HT1080 (cell line): ENCODE measurements around the gene GAA. TPM values are rescaled to one million over a fixed set of nuclear protein-coding genes. Genes with fewer than 3 reads are reported as not detected.

Experiments used
- DNase-seq: peaks from one replicate; pipeline ENCODE4 v3.0.0-alpha.2; 2015; ENCODE audit warnings: low read depth
- total RNA-seq: library from RNA; depleted of rRNA; stranded (reverse); fragments of >200 nt; shearing (Covaris generic); gene quantifications from 2 replicates; pipeline ENCODE4 v1.2.3, GENCODE V29; 2014

The GAA gene
- total RNA-seq, 1 experiment from 2014 or later, result 10.0 TPM

- DNase-seq, result no peak
Measured at GRCh38 chr17:80116276-80116920, 15.0 kb downstream of the GAA start.

GRCh38 chr17:80116921-80117380 is 15.6 kb downstream of the GAA start:
- DNase-seq, result no peak

- no peak for DNase-seq
Measured at GRCh38 chr17:80117491-80118401, 16.4 kb downstream of the GAA start.

GRCh38 chr17:80118601-80119270 is 17.4 kb downstream of the GAA start:
- no peak for DNase-seq

- no peak for DNase-seq
Measured at GRCh38 chr17:80119271-80119791, 17.9 kb downstream of the GAA start.

- no peak for DNase-seq
Measured at GRCh38 chr17:80119839-80120238, 18.5 kb downstream of the GAA start.

- no peak for DNase-seq
Measured at GRCh38 chr17:80122026-80122575, 20.7 kb downstream of the GAA start.

- DNase-seq, result no peak
Measured at GRCh38 chr17:80122926-80123505, 21.6 kb downstream of the GAA start.

GRCh38 chr17:80123791-80124190 is 22.4 kb downstream of the GAA start:
- DNase-seq, result no peak

- no peak for DNase-seq
Measured at GRCh38 chr17:80124351-80124981, 23.1 kb downstream of the GAA start.

GRCh38 chr17:80125656-80126448 is 24.5 kb downstream of the GAA start:
- no peak for DNase-seq

GRCh38 chr17:80126449-80126715 is 25.0 kb downstream of the GAA start:
- DNase-seq, result no peak

GRCh38 chr17:80129006-80129565 is 27.7 kb downstream of the GAA start:
- DNase-seq, result no peak

GRCh38 chr17:80130992-80131391 is 29.6 kb downstream of the GAA start:
- DNase-seq, result no peak

GRCh38 chr17:80132906-80133625 is 31.7 kb downstream of the GAA start:
- DNase-seq, result no peak

- DNase-seq, result no peak
Measured at GRCh38 chr17:80133626-80133970, 32.2 kb downstream of the GAA start.

- no peak for DNase-seq
Measured at GRCh38 chr17:80137131-80137530, 35.8 kb downstream of the GAA start.

- no peak for DNase-seq
Measured at GRCh38 chr17:80138856-80139426, 37.6 kb downstream of the GAA start.
